GM12872 (cell line): ENCODE measurements around the gene NCR3LG1.

ENCODE experiments used
- TF ChIP-seq, protein P1 (sequence below): IDR thresholded peaks from 3 replicates; pipeline ENCODE4 v1.5.1; 2011; ENCODE audit warnings: low read depth, mild to moderate bottlenecking, low read length, moderate library complexity; ENCODE audit not compliant: insufficient read depth

NCR3LG1 gene

DNA sequence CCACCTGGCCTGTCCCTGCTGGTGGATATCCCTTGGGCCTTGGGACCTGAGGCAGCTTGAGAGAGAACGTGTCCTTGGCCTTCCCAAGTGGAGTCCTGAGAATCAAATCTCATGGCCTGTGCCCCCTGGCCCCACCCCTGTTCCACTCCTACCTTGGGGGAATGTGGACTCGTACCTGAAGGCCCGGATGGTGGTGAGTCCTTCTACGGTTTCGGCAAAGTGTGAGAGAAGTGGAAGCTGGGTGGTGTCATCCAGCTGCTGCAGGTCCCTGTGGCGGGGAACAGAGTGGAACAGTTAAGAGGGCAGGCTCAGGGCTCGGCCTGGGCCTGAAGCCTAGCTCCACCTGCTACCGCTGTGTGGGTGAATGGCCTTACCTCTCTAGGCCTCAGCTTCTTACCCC lies 50.9 kb downstream of the NCR3LG1 start:
- TF ChIP-seq, protein P1, sequence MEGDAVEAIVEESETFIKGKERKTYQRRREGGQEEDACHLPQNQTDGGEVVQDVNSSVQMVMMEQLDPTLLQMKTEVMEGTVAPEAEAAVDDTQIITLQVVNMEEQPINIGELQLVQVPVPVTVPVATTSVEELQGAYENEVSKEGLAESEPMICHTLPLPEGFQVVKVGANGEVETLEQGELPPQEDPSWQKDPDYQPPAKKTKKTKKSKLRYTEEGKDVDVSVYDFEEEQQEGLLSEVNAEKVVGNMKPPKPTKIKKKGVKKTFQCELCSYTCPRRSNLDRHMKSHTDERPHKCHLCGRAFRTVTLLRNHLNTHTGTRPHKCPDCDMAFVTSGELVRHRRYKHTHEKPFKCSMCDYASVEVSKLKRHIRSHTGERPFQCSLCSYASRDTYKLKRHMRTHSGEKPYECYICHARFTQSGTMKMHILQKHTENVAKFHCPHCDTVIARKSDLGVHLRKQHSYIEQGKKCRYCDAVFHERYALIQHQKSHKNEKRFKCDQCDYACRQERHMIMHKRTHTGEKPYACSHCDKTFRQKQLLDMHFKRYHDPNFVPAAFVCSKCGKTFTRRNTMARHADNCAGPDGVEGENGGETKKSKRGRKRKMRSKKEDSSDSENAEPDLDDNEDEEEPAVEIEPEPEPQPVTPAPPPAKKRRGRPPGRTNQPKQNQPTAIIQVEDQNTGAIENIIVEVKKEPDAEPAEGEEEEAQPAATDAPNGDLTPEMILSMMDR = no peak

DNA sequence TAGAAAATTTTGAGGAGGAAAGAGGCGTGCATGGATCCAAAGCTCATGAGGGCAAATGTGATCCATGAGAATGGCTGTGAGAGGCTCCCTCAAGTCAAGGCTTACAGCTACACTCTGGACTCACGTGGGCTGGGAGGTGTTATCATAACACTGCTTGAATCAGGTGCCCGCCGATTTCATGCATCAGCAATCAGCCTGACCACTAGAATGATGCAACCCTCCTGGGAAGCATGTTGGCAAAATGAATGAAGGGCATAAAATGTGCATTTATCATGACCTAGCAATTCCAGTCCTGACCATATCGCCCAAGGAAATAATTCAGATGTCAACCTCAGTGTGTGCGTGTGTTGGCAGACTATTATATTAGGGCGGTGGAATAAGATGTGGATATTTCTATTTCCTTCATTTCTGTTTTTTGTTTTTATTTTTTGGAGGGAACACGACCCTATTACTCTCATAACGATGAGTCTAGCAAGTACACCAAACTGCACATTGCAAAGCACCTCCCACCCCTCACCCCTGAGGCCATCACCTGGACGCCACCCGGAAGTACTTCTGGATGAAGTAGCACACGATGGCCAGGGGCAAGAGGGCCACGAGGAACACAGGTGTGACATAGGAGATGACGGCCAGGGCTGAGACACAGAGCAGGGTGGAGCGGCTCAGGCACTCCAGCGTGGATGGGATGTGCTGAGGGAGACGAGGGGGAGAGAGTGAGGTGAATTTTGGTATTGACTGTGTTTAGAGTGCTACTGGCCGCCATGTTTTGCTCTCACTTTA lies 52.6 kb downstream of the NCR3LG1 start:
- TF ChIP-seq, protein P1 = no peak

DNA sequence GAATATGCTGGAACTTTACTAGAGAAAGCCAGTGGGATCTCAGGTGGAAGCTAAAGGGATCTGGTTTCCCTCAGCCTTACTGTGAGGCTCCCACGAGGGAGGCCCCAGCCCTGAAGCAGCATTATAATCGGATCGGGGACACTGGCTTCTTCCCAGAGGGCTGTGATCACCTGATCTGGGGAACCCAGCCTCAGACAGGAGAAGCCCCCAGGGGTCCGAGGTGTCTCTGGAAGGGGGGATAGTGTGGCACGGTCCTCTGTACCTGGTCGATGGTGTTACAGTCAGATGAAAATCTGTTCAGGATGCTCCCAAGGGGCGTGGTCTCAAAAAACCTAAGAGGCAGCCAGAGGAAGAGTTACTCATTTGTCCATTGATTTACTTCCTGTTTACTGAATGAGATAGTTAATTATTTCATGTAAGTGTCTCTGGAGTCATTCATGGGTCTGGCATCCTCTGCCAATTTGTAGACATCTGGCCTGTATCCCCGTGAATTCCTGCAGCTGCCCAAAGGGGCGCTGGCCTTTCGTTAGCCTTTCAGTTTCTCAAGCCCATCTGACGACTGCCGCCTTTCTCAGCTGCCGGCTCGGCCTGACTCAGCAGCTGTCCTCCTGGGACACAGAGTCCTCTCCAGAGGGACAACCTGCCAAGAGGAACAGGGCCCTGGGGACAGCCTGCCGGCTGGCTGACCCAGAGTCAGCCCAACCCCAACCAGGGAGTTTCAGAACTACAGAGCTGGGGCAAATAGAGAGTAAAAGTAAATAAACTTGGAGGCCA lies 53.8 kb downstream of the NCR3LG1 start:
- TF ChIP-seq, protein P1 = no peak

DNA sequence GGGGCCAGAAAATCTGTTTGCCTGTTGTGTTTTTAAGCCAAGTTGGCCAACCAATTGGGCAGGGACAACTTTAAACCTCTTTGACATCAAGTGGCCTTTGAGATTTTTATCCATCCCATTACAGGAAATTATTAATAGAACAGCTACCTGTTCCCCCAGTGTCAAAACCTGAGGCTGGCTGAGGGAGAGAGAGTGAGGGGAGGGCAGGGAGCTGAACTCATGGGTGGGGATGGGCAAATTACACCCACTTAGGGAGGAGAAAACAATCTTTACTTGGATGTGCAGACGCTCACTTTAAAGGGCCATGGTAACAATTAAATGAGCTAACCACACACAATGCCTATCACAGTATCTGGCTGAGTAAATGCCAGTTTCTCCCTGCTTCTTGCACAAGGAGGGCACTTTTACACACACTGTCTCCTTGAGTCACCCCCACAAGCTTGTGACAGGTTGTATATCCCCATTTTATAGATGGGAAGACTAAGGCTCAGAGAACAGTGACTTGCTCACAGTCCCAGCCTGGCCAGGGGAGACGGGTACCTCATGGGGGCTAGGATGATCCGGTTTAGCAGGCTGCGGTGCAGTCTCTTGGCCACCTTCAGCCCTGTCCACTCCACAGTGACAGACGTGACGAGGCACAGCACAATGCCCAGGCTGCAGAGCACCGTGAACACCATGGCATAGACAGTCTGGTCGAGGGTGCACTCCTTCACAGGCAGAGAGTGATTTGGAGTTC lies 54.6 kb downstream of the NCR3LG1 start:
- TF ChIP-seq, protein P1 = no peak

DNA sequence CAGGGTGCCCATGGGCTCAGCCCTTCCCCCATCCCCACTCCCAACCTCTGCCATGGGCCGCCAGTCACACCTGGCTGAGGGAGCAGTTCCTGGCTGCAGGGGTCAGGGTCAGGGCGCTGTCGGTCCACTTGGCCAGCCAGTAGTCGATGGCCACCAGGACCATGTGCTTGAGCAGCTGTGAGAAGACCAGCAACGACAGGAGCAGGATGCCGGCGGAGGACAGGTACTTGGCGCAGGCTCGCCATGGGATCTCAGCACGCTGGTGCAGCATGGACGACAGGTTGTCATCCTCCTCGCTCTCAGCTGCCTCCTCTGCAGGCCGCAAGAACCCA lies 55.2 kb downstream of the NCR3LG1 start:
- TF ChIP-seq, protein P1 = no peak

DNA sequence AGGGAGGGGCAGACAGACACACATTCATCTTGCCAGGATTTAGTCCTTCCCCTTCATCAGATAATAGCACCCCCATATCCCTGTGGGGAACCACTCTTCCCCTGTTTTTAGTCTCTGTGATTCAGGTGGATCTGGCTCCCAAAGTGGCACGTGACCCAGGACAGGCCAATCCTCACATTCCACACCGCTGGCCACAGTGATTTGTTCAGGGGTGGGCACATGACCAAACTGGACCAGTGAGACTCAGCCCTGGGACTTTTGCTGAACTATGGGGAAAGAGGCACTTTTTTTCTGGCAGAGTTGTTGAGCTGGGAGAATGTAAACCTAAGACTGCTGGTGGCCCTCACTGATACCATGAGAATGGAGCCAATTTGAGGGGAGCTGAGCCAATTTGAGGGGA lies 56.0 kb downstream of the NCR3LG1 start:
- TF ChIP-seq, protein P1 = no peak

DNA sequence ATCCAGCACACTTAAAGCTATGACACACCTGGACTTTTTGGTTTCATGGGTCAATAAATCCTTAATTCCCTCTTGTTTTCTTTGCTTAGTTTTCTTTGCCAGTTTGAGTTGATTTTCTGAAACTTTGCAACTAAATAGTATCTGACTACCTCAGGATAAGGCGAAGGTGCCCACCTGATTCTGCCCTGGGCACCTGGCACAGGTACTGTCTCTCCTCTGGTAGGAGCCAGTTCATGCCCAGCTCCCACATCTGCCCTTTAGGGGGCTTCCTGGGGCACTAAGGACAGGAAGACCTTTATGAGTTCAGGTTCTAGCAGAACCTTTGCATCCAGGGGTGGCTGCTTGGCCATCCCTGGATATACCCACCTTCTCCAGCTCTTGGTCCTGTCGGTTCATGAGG lies 56.4 kb downstream of the NCR3LG1 start:
- TF ChIP-seq, protein P1 = no peak
